HFFc6 (cell line): ENCODE results near the gene ZNF273. TPM values are rescaled to one million over a fixed set of nuclear protein-coding genes. Genes with fewer than 3 reads are reported as not detected.
"Not testable (repeated sequence)": the region's sequence is repeated elsewhere in the genome, so short reads cannot be mapped to it uniquely, and the experiment has no call there.

Experiments used
- DNase-seq: peaks from one replicate; pipeline ENCODE4 v3.0.0-alpha.2; 2018
- H3K27ac Mint-ChIP-seq: 2 replicates; pipeline ENCODE4 v1.8.0; 2020; ENCODE audit warnings: mild to moderate bottlenecking, mixed read lengths
- H3K27me3 Mint-ChIP-seq: 2 replicates; pipeline ENCODE4 v1.8.0; 2021; ENCODE audit warnings: mild to moderate bottlenecking, moderate library complexity, mixed read lengths; ENCODE audit not compliant: insufficient read depth
- H3K36me3 Mint-ChIP-seq: 2 replicates; pipeline ENCODE4 v1.8.0; 2021; ENCODE audit warnings: low read depth, mixed read lengths
- H3K4me1 Mint-ChIP-seq: 2 replicates; pipeline ENCODE4 v1.8.0; 2020; ENCODE audit warnings: low read depth, mixed read lengths
- H3K4me3 Mint-ChIP-seq: 2 replicates; pipeline ENCODE4 v1.8.0; 2020; ENCODE audit warnings: mild to moderate bottlenecking, moderate library complexity, mixed read lengths
- H3K9me3 Mint-ChIP-seq: 2 replicates; pipeline ENCODE4 v1.8.0; 2020; ENCODE audit warnings: mild to moderate bottlenecking, mixed read lengths
- total RNA-seq, 6 experiments: library from RNA; stranded (reverse); fragmentation: NEBNext Ultra II Directional; extraction: Animal tissue kit (Norgen Biotek cat#: 25700); gene quantifications; 2 replicates in 1 of 6; 3 replicates in 5 of 6; pipeline ENCODE4 v1.2.3, GENCODE V29; 2021
- TF ChIP-seq, protein P1 (sequence below): fragments of 200-600 bp; sonication (generic); IDR thresholded peaks from 2 replicates; pipeline ENCODE4 v1.5.0; 2021; ENCODE audit warnings: antibody characterized with exemption, mild to moderate bottlenecking

ZNF273 gene
- total RNA-seq, 6 experiments from 2014 or later, result 1.2 to 2.5 (median 2.0) TPM

DNA sequence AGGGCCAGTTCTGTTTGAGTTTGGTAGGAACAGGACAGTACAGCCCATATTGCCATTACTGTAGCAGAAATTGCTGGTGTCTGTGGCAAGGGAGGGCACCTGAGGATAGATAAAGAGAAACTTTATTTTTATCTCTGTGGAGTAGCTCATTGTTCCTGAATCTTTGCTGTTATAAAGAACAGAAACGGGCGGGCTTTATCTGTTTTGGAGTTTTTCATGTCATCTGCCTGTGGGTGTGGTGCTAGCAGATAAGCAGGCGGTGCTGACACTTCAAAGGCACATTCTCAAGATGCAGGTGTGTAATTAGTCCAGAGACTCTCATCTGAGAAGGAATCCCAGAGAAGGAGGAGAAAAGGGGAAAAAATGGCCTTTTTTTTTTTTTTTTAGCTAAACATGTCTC is 11.5 kb downstream of the ZNF273 start:
- H3K9me3 Mint-ChIP-seq, result peaks cover 33% of the 10 kb centered on the region
- H3K4me3 Mint-ChIP-seq, result no peak overlapping the region
- DNase-seq, result no peak
- no peaks in the 10 kb centered on the region for H3K4me1 Mint-ChIP-seq
- H3K36me3 Mint-ChIP-seq, result peaks cover 64% of the 10 kb centered on the region
- TF ChIP-seq, protein P1, sequence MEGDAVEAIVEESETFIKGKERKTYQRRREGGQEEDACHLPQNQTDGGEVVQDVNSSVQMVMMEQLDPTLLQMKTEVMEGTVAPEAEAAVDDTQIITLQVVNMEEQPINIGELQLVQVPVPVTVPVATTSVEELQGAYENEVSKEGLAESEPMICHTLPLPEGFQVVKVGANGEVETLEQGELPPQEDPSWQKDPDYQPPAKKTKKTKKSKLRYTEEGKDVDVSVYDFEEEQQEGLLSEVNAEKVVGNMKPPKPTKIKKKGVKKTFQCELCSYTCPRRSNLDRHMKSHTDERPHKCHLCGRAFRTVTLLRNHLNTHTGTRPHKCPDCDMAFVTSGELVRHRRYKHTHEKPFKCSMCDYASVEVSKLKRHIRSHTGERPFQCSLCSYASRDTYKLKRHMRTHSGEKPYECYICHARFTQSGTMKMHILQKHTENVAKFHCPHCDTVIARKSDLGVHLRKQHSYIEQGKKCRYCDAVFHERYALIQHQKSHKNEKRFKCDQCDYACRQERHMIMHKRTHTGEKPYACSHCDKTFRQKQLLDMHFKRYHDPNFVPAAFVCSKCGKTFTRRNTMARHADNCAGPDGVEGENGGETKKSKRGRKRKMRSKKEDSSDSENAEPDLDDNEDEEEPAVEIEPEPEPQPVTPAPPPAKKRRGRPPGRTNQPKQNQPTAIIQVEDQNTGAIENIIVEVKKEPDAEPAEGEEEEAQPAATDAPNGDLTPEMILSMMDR, result no peak
- H3K27me3 Mint-ChIP-seq, result no peaks in the 10 kb centered on the region; the same call in 1 of the 2 replicates
- H3K27ac Mint-ChIP-seq, result no peak overlapping the region

DNA sequence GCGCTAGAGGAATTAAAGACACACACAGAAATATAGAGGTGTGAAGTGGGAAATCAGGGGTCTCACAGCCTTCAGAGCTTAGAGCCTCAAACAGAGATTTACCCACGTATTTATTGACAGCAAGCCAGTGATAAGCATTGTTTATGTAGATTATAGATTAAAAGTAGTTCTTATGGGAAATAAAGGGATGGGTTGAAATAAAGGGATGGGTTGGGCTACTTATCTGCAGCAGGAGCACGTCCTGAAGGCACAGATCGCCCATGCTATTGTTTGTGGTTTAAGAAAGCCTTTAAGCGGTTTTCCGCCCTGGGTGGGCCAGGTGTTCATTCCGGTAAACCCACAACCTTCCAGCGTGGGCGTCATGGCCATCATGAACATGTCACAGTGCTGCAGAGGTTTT is 12.2 kb downstream of the ZNF273 start:
- H3K27me3 Mint-ChIP-seq, DNase-seq, H3K4me1 Mint-ChIP-seq, H3K27ac Mint-ChIP-seq, H3K4me3 Mint-ChIP-seq: not testable (repeated sequence)
- Mint-ChIP-seq H3K9me3 (peaks cover 39% of the 10 kb centered on the region), H3K36me3 (peaks cover 66% of the 10 kb centered on the region)

DNA sequence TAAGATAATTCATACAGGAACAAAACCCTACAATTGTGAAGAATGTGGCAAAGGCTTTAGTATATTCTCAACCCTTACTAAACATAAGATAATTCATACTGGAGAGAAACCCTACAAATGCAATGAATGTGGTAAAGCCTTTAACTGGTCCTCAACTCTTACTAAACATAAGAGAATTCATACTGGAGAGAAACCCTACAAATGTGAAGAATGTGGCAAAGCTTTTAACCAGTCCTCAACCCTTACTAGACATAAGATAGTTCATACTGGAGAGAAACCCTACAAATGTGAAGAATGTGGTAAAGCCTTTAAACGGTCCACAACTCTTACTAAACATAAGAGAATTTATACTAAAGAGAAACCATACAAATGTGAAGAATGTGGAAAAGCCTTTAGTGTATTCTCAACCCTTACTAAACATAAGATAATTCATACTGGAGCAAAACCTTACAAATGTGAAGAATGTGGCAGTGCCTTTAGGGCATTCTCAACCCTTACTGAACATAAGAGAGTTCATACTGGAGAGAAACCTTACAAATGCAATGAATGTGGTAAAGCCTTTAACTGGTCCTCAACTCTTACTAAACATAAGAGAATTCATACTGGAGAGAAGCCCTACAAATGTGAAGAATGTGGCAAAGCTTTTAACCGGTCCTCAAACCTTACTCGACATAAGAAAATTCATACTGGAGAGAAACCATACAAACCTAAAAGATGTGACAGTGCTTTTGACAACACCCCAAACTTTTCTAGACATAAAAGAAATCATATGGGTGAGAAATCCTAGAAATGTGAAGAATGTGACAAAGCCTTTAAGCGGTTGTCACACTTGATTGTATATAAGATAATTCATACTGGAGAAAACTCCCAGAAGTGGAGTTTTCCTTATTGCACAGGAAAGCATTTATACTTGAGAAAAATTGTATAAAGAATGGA is 25.4 kb downstream of the ZNF273 start:
- H3K36me3 Mint-ChIP-seq, result peaks cover 73% of the 10 kb centered on the region
- H3K4me3 Mint-ChIP-seq, H3K4me1 Mint-ChIP-seq, DNase-seq, H3K27me3 Mint-ChIP-seq, H3K27ac Mint-ChIP-seq: not testable (repeated sequence)
- peaks cover 68% of the 10 kb centered on the region for H3K9me3 Mint-ChIP-seq

DNA sequence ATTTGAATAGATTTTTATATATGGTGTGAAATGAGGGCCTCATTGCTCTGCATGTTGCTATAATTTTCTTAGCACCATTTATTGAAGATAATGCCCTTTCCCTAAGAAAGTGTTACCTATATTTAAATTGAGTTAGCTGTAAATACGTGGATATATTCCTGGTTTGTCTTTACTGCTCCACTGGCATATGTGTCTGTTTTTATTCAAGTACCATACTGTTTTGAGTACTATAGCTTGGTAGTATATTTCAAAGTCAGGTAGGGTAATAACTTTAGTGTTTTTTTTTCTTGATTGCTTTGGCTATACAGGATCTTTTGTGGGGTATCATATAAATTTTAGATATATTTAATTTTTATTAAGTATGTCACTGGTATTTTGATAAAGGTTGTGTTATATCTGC is 31.4 kb downstream of the ZNF273 start:
- TF ChIP-seq, protein P1, result no peak
- Mint-ChIP-seq H3K4me1 (no peaks in the 10 kb centered on the region), H3K4me3 (no peak overlapping the region), H3K9me3 (peaks cover 25% of the 10 kb centered on the region), H3K27ac (no peak overlapping the region), H3K27me3 (no peaks in the 10 kb centered on the region), H3K36me3 (peaks cover 18% of the 10 kb centered on the region)
- no peak for DNase-seq

DNA sequence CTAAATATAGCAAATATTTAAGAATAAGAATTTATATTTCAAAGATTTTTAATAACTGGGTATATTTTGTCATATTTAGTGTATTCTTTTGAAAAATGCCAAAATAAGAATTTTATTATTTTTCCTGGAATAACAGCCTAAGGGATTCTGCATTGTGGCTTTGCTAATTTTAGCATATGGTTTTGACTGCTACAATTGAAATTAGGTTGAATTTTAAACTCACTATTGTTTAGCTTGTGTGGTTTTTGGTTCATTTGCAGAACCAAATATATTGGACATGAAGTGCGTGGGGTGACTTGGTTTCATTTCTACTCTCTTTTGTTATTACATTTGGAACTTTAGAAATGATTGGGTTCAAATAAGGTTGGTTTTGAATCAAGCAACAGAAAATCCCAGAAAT is 35.5 kb downstream of the ZNF273 start:
- H3K27ac Mint-ChIP-seq, result no peak overlapping the region
- H3K4me1 Mint-ChIP-seq, result no peaks in the 10 kb centered on the region
- H3K27me3 Mint-ChIP-seq, result no peaks in the 10 kb centered on the region
- DNase-seq, result no peak
- H3K36me3 Mint-ChIP-seq, result peaks cover 5% of the 10 kb centered on the region
- H3K9me3 Mint-ChIP-seq, result peaks cover 19% of the 10 kb centered on the region
- TF ChIP-seq, protein P1, result no peak
- no peak overlapping the region for H3K4me3 Mint-ChIP-seq

DNA sequence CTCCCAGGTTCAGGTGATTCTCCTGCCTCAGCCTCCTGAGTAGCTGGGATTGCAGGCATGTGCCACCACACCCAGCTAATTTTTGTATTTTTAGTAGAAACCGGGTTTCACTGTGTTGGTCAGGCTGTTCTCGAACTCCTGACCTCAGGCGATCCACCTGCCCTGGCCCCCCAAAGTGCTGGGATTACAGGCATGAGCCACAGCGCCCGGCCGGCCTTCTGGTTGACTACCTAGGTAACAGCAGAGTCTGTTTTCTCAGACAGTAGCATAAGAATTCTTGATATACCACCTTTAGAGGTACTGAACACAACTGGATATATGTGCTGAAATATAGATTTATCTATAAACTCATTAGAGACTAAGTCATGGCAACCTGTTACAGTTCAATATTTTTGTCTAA is 36.9 kb downstream of the ZNF273 start:
- DNase-seq, H3K4me1 Mint-ChIP-seq, H3K36me3 Mint-ChIP-seq, H3K27ac Mint-ChIP-seq, H3K4me3 Mint-ChIP-seq, H3K9me3 Mint-ChIP-seq, H3K27me3 Mint-ChIP-seq: not testable (repeated sequence)

DNA sequence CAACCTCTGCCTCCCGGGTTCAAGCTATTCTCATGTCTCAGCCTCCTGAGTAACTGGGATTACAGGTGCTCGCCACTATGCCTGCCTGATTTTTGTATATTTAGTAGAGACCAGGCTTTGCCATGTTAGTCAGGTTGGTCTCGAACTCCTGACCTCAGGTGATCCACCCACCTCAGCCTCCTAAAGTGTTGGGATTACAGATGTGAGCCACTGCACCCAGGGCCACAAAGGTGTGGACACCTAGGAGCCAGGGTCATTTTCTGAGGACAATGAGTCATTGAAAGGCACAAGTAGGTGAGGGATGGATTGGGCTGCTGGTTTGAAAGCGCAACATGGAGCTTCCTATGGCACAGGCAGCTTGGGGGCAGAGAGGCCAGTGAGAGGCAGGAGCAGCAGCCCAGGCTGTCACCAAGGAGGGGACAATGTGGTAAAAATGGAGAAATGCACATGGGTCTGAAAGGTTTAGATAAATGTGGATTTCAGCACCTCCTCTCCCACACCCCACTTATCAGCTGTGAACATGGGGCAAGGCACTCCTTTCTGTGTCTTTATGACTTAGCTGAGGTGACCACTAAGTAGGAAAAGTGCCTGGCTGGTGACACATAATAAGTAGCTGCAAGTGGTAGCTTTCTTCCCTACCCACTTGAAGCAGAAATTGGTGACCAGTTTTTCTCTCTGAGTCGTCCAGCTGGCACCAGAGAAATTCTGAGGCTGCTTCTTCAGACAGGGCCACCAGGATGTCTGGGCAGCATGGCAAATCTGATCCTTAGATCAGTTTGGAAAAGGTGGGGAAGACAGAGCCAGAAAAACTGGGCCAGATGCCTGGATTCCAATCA is 41.8 kb downstream of the ZNF273 start:
- not testable (repeated sequence) for DNase-seq, H3K4me3 Mint-ChIP-seq, H3K27ac Mint-ChIP-seq, H3K4me1 Mint-ChIP-seq, H3K36me3 Mint-ChIP-seq, H3K9me3 Mint-ChIP-seq
- H3K27me3 Mint-ChIP-seq, result peaks cover 19% of the 10 kb centered on the region
